ENCODE data around the gene STAT5B.
A peak's percentile ranks its signal among the peaks of the same experiment; 100 is the strongest.
"Not testable (repeated sequence)": the region's sequence is repeated elsewhere in the genome, so short reads cannot be mapped to it uniquely, and the experiment has no call there.

Gene STAT5B

GRCh38 chr17:42193969-42194899 is 82.0 kb downstream of the STAT5B start, which contains the start of gene GHDC:
GHDC (minus strand) TSS chr17:42194494; CDS start chr17:42193581, 913 bp downstream.
- DNase-seq (ENCODE audit: low read depth) = peak; percentile 35

GRCh38 chr17:42193216-42193968 is 82.8 kb downstream of the STAT5B start:
- no peak for DNase-seq (ENCODE audit: low read depth)

- DNase-seq (ENCODE audit: low read depth) = no peak
These were observed 83.7 kb downstream of the STAT5B start for GRCh38 chr17:42192189-42193126.

- DNase-seq (ENCODE audit: low read depth) = no peak
These were observed 84.9 kb downstream of the STAT5B start for GRCh38 chr17:42191275-42191608.

- no peak for DNase-seq (ENCODE audit: low read depth)
These were observed 85.5 kb downstream of the STAT5B start for GRCh38 chr17:42190491-42191274.

GRCh38 chr17:42189651-42189965 is 86.6 kb downstream of the STAT5B start:
- no peak for DNase-seq (ENCODE audit: low read depth)

- no peak for DNase-seq (ENCODE audit: low read depth)
These were observed 87.2 kb downstream of the STAT5B start for GRCh38 chr17:42188749-42189650.

- DNase-seq (ENCODE audit: low read depth) = no peak
These were observed 88.4 kb downstream of the STAT5B start for GRCh38 chr17:42187833-42188232.

GRCh38 chr17:42186191-42186590 is 90.0 kb downstream of the STAT5B start:
- not testable (repeated sequence) for DNase-seq (ENCODE audit: low read depth)

- DNase-seq (ENCODE audit: low read depth) = no peak
These were observed 90.6 kb downstream of the STAT5B start for GRCh38 chr17:42185621-42185930.

GRCh38 chr17:42184713-42185620 is 91.2 kb downstream of the STAT5B start, which contains the start of gene HCRT:
HCRT (minus strand) TSS chr17:42185452; CDS start chr17:42185365, 87 bp downstream.
- DNase-seq (ENCODE audit: low read depth) = no peak

- peak; percentile 25 for DNase-seq (ENCODE audit: low read depth)
These were observed 92.2 kb downstream of the STAT5B start for GRCh38 chr17:42183741-42184711.

GRCh38 chr17:42182927-42183734 is 93.1 kb downstream of the STAT5B start:
- DNase-seq (ENCODE audit: low read depth) = no peak

GRCh38 chr17:42181851-42182207 is 94.4 kb downstream of the STAT5B start:
- no peak for DNase-seq (ENCODE audit: low read depth)

GRCh38 chr17:42180922-42181850 is 95.0 kb downstream of the STAT5B start, which contains the start of gene KCNH4:
KCNH4 (minus strand) TSS chr17:42181142; CDS start chr17:42180945, 197 bp downstream.
- DNase-seq (ENCODE audit: low read depth) = no peak

GRCh38 chr17:42180411-42180921 is 95.7 kb downstream of the STAT5B start:
- DNase-seq (ENCODE audit: low read depth) = no peak

Data from GM04504 (cell line).